Activated CD4-positive, alpha-beta T cell treated with anti-CD3 and anti-CD28 coated beads, Interleukin-2, amount 50 U/mL, for 48 hours (primary cell): Measurements from ENCODE around the gene IFI30.
"Not testable (repeated sequence)": the region's sequence is repeated elsewhere in the genome, so short reads cannot be mapped to it uniquely, and the experiment has no call there.

Experiments
- DNase-seq, 2 experiments: peaks; one replicate each; pipeline ENCODE4 v3.0.0-alpha.2; 2020

IFI30 gene

DNA sequence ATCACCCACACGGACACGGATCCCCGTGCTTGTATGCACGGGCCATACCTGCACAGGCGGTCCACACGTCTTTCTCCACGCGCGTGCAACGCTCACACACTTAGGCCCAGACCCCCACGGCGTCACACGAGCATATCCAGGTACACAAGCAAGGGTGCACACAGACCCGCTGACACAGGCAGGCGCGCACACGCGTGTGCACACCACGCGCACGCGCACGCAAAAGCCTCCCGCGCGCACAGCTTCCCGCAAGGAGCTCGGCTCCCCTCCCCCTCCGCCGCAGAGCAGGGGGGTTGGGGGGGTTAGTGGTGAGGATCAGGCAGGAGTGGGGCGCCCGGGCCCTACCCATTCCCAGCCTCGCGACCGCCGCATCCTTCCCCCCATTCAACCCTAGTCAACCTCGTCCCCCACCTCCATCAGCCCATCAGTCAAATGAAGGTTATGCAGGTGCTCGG is 29.8 kb downstream of the IFI30 start:
- peak; percentile 47 to 50 for DNase-seq

DNA sequence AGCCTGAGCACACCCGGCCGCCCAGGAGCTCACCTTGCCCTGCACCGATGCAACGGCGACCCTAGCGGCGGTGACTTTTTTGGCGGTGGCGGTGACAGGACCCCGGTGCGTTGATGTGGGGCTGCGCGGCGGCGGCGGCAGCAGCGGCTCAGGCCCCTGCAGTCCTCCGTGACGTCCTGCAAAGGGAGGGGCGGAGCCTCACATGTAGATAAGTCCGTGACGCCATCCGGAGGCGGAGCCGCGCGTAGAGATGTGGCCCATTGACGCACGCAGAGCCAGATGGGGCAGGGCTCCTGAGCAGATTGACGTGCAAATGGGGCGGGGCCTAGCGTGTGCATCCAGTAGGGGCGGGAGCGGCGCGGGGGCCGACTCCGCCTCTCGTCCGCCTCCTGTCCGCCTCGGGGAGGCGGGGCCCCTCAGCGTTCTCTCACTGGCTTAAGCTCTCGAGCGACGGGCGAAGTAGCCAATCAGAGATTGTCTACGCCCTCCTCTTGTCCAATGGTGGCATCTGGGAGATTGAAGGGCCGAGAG is 30.3 kb downstream of the IFI30 start, which contains the start of gene RAB3A:
Gene RAB3A, minus strand, starts transcription at position 180 of the 531 bp plus-strand sequence. CDS start 1,302 bp downstream, outside the sequence.
- peak; percentile 100 for DNase-seq

DNA sequence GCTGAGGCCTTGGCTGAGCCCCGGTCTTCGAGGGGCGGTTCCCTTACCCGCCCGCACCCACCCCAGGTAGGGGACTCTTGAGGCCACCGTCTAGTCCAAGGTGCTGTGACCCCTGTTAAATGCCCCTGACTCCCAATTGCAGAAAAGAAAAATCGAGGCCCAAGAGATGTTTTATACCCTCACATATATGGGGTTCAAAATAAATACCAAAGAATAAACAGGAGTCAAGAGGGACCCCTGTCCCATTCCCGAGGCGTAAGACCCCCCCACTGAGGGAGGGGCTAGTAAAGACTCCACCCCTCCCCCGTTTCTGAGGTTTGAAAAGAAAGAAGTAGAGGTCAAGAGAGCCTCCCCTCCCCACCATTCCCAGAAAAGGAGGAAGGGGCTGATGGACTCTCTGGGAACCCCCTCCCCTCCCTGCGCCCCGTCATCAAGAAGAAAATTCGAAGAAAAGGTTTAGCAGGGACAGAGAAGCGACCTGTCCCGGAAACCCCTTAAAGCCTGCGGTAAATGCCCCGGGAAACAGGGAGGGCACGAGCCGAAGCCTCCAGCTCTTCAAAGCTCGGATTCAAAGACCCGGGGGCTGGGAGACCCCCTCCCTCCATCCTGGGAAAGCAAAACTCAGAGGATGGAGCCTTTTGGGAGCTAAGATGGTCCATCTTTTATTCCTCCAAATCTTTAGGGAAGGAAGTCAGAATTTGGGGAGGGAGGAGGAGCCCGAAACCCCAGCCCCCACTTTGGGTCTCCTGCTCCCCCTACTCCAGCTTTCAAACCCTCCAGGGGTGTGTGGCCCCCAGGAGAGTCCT is 31.0 kb downstream of the IFI30 start:
- peak; percentile 53 to 64 for DNase-seq

DNA sequence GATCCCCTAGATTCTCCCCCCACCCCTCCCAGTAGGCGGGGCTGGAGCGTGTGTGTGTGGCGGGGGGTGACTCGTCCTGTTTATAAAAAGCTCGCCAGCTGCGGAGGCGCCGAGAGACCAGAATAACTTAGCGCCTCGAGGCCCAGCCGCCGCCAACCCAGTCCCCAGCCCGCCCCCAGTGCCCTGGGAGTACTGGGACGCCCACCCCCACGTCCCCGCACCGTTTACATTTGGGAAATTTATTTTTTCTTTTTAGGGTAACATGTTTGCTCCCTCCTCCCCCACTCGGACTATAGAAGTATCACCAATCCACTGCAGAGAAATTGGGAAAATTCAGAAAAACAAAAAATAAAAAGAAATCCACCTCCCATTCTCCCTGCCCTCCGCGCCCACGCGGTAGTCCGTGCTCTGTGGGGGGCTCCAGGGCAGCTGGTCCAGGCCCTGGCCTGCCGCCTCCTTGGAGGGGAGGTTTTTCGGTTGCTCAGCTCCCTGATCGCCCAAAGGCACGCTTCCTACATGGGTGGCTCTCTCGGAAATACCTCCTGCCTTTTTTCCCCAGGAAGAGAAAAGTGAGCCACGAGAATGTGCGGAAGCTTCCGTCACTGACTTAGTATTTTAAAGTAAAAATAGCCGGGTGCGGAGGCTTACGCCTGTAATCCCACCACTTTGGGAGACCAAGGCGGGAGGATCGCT is 31.7 kb downstream of the IFI30 start:
- DNase-seq = peak; percentile 60 to 69

DNA sequence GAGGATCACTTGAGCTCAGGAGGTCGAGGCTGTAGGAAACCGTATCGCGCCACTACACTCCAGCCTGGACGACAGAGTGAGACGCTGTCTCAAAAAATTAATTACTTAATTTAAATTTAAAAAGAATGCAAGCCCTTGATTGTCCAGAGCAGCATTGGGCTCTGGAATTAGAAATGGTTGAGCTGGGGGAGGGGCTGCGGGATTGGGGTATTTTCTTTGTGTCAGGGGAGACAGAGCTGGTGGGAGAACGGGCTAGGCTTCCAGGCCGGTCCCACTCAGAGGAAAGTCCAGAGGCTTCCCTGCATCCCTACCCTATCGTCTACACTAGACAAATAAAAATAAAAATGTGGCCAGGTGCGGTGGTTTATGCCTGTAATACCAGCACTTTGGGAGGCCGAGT is 32.4 kb downstream of the IFI30 start:
- no peak for DNase-seq

DNA sequence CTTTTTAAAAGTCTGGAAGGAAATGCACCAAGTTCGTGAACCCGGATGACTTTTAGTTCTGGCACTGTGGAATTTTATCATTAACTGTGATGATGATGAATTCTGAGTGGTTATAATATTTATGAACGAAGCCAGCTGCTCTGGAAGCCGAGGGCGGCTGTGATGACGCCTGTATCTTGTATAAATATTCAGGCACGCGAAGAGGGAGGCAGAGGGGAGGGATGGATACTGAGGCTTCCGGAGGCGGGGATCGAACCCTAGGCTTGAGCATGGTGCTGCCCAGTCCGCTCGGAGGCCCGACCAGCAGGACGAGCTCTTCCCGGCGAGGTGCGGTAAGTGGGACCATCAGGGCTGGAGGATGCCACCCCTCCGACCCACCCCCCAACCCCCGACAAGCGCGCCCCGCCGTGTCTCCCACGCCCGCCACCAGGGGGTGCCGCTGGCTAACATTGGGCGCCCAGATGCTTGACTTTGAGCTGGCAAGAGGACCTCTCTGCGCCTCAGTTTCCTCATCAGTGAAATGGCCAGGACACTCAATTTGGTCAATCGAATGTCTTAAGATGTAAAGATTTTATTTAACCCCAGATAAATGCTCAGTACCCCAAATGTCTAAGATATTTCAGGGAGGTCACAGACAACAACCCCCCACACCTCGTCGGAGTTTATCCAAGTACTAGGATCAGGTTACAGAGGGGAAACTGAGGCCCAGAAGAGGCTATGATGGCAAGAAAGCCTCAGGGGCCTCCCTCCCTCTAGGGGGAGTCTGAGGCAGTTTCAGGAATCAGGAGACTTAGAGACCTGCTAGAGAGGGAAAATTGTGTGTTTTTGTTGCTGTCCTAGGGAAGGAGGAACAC is 34.7 kb downstream of the IFI30 start:
- DNase-seq = peak; percentile 66 to 69

DNA sequence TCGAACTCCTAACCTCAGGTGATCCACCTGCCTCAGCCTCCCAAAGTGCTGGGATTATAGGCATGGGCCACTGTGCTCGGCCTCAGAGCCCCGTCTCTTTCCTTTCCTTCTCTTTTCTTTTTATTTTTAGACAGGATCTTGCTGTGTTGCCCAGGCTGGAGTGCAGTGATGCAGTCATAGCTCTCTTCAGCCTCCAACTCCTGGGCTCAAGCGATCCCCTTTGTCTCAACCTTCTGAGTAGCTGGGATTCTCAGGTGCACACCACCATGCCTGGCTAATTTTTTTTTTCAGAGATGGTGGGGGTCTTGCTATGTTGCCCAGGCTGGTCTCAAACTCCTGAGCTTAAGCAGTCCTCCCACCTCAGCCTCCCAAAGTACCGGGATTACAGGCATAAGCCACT is 36.3 kb downstream of the IFI30 start:
- not testable (repeated sequence) for DNase-seq

DNA sequence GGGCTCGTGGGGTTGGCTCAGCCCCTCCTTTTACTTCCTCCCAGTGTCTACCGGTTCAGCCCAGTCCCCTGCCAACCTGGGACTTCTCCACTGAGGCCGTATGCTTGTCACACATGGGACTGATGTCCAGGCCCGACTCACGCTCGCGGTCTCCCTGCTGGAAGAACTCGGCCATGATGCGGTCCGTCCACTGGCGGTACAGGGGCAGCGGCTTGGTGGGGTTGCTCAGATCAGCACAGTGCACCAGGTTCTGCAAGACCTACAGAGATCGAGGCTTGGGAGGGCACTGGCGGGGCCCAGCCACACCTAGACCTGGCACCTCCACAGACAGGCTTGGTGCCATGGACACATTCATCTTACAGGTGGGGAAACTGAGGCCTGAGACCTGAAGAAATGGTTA is 38.1 kb downstream of the IFI30 start:
- DNase-seq = no peak

DNA sequence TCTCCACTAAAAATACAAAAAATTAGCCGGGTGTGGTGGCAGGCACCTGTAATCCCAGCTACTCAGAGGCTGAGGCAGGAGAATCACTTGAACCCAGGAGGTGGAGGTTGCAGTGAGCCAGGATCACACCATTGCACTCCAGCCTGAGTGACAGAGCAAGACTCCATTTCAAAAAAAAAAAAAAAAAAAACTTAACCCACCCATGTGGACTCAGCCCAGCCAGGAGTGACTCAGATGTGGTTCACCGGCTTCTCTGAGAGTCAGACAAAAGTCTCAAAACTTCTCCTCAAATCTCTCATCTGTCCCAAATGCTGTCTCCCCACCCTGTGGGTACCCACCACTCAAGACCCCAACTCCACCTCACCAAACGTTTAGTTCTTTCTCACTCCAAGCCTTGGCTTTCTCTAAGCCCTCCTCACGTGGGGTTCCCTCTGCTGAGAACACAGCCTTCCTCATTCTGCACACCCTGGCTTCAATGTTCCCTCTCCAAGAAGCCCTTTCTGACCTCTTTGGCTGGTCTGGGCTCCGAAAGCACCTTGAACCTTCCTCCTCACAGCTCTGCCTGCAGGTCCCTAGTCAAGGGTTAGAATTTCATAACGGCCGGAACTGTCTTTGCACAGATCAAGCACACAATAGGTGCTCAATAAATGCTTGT is 41.3 kb downstream of the IFI30 start:
- DNase-seq = no peak

DNA sequence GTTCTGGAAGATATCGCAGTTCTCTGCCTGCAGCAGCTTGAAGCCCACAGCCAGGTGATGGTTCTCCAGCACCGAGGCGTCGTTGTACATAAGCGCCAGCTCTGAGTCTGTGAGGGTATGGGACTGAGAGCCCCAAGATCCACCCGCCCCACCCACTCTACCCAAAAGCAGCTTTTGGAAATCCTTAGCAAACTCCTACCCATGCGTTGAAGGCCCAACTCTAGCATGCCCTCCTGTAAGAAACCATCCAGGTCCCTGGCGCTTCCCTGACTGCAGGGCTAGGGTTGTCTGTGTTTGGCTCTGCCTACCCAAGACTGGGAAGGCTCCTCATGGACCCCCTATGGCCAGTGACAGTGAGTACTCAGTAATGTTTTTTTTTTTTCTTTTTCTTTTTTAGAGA is 43.2 kb downstream of the IFI30 start:
- no peak for DNase-seq

DNA sequence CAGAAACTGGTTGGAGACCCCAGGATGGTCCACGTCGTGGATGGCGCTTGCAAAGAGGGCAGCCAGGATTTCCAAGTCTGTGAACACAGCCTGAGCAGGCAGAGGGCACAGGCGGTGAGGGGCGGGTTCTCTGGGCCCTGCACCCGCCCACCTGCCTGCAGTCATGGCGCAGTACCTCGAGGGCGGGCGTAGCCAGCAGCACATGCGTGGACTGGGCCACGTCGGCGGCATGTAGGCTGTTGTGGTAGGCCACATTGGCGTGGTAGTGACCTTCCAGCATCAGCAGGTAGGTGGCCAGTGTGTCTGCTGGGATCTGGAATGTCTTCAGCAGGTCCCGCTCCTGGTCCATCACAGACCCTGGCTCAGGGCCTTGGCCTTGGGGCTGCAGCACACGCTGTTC is 44.5 kb downstream of the IFI30 start:
- no peak for DNase-seq

DNA sequence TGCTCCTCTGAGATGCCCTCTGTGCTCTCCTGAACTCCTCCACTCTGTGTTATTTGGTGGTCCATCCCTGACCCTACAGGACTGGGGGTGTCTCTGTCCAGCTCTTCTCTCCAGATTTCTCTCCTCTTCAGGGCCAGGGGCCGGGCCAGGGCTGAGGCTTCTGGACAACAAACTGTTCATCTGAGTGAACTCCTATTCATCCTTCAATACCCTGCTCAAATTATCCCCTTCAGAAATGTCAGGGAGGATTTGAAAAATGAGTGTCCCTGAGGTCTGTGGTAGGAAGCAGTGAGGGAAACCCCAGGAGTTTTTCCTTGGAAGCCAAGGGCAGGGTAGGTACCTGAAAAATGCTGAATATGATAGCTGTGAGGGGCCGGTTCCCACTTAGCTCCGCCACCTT is 45.0 kb downstream of the IFI30 start:
- DNase-seq = no peak

DNA sequence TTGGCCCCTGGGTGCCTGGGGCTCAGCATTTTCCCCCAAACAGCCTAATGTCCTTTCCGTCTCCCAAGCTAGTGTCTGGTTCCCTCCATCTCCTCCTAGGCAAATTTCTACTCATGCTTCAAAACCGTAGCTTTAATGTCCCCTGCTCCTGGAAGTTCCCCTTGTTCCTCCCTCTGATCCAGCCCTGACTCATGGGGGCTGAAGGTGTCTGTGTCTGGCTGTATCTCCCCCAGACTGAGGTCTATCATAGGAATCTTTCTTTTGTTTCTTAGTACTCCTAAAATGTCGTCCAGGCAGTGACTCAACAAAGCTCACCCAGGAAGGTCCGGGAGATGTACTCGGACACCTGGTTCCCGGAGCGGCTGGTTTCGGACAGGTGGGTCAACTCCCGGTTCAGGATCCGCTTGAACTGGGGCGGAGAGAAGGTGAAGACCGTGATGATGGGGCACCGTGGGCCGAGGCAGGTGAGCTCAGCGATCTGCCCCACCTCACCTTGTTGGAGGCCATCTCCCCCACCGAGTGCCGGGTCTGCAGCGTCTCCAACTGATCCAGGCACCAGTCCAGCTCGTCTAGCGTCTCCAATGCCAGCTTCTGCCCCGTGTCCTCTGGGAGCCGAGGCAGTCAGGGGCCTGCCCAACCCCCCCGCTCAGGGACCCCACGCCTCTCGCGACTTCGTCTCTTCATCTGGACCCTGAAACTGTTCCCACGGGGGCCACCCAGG is 46.5 kb downstream of the IFI30 start:
- no peak for DNase-seq

DNA sequence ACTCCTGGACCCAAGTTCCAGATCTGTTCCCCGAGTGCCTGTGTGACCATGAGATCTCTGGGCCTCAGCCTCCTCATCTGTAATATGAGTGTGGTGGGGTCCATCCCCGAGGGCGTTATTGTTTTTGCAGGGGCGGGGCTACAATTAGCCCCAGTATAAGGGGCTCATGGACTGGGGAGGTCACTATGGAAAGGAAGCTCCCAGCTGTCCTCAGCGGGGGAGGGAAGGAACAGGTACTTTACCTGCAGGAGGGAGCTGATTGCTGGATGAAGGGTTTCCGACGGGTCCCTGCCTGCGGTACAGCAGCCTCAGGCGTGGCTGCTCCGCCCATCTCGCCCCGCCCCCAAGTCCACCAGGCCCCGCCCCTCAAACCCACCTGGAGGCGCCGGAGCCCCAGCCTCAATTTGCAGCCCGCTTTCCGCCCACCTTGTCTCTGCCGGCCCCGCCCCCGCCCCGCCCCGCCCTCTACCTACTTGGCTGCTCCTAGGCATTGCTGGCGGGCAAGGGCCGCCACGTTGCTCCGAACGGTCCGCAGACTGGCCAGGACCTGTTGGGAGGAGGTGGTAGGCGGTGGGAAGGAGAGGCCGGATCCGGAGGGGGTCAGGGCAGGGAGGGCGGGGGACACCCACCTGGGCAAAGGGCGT is 47.1 kb downstream of the IFI30 start:
- DNase-seq = no peak

DNA sequence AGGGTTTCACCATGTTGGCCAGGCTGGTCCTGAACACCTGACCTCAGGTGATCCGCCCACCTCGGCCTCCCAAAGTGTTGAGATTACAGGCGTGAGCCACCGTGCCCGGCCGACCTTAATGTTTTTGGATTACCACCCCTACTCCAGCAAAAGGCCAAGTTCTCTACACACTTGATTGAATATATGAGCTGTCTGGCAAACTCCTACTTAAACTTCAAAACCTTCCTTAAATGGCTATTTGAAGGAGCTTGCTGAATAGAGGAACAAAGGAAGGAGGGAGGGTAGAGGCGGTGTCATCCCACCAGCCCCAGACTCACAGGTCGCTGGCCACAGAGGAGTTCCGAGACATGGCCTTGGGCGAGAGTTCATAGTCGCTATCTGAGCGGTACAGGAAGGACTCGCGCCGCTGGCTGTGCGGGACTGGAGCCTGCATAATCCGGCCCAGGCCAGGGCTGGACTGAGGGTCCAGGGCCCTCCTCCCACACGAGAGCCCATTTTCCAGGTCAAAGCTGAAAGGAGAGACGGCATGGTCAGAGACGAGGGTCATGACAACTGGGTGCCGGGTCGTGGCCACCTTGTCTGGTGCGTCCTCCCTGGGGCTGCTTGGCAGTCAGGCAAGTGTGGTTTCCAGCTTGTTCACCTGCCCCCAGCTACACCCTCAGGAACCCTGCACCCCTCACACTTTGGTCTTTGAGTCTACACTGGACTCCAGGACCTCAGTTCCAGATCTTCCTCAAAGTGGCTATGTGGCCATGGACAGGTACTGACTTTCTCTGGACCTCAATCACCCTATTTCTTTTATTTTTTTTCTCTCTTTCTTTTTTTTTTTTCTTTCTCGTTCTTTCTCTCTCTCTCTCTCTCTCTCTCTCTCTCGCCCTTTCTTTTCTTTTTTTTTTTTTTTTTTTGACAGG is 48.5 kb downstream of the IFI30 start:
- DNase-seq = no peak

DNA sequence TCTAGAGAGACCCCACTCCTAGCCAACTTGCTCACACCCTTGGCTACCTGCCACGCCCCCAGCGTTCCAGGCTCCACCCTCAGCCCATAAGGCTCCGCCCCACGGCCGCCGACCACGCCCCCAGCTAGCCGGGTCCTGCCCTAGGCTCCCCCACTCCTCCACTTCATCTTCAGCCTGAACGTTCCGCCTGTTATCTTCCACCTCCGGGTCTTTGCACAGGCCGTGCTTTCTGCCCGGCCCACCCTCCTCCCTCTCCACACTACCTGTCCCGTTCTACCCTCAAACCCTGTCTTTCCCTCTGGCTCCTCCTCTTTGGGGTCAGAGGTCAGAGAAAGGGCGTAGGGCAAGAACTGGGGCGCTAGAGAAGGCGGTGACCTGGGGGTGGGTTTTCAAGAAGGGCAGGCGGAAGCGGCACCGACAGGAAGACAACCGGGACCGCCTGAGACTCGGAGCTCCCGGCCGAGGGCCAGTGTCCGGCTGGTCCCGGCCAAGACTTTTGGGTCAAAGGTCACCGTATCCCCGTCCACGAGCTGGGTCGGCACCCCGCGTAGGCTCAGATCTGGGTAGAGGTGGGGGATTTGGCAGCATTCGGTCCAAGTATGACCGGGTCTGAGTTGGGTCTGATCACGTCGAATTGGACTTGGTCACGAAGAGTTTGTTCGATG is 50.4 kb downstream of the IFI30 start:
- peak; percentile 27 to 53 for DNase-seq

DNA sequence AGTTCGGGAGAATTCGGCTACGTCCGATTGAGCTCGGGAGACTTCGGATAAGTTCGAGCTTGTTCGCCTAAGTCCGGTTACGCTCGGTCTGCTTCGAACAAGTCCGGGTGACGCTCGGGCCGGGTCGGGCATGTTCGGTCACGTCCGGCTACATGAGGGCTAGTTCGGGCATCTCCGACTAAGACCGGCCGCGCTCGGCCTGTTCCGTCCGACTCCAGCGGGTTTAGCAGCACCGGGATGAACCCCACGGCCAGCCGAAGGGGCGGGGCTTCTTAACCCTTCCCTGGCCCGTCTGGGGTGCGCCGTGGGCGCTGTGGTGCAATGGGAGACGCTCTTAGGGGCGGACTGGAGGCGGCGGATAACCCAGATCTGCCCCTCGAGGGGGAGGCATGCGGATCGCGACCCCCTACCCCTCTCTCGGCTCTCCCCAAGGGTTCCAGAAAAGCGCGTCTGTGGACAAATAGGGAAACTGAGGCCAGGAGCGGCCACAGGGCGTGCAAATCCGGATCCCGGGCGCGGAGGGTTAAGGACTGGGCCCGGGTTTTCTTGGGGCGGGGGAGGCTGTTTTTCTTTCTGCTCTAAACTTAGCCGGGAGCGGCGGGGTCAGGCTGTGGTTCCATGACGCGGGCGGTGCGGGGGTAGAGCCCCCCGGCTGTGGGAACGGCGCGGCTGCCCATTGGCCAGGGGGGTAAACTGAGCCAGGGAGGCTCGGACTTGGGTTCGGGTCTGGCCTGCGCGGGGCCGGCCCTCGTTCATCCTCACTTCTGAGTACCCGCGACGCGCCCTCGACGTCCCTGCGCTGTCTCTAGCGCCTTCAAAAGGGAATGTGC is 51.1 kb downstream of the IFI30 start:
- peak; percentile 94 to 96 for DNase-seq

DNA sequence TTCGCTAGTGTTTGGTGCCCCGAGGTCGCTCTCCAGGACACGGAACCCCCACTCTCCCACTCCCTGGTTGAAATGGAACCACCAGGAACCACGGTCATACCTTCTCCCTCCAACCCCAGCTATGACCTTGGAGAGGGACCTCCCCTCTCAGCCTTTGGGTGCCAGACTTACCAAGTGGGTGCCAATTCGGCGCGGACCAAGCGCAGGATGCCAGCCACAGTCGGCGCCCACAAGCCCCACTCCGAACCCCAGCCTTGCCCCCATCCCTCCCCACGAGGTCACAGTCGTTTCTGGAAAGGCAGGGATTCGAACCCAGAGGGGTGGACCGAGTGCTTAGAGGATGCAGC is 51.7 kb downstream of the IFI30 start:
- DNase-seq = no peak
